H9 (cell line): ENCODE data around the gene MX1. TPM values are rescaled to one million over a fixed set of nuclear protein-coding genes. Genes with fewer than 3 reads are reported as not detected.

Experiments used
- DNase-seq: peaks from one replicate; pipeline ENCODE4 v3.0.0-alpha.2; 2017
- H2AFZ ChIP-seq: one replicate; pipeline ENCODE4 v1.6.1; 2013; ENCODE audit warnings: mild to moderate bottlenecking, low read length, control low read depth, moderate library complexity
- H2AK5ac ChIP-seq: 2 replicates; pipeline ENCODE4 v1.6.1; 2013; ENCODE audit warnings: low read length, control low read depth, mixed read lengths; ENCODE audit not compliant: insufficient read length
- H2BK120ac ChIP-seq: one replicate; pipeline ENCODE4 v1.6.1; 2013; ENCODE audit warnings: low read depth, mild to moderate bottlenecking, low read length, control low read depth, inconsistent platforms; ENCODE audit not compliant: poor library complexity, severe bottlenecking
- H2BK12ac ChIP-seq: 2 replicates; pipeline ENCODE4 v1.6.1; 2013; ENCODE audit warnings: low read length, control low read depth, mixed read lengths, low read depth; ENCODE audit not compliant: insufficient read length
- H2BK15ac ChIP-seq: 2 replicates; pipeline ENCODE4 v1.6.1; 2013; ENCODE audit warnings: low read depth, low read length, control low read depth
- H2BK20ac ChIP-seq: one replicate; pipeline ENCODE4 v1.6.1; 2013; ENCODE audit warnings: low read depth, mild to moderate bottlenecking, low read length, control low read depth, inconsistent platforms; ENCODE audit not compliant: poor library complexity, severe bottlenecking
- H2BK5ac ChIP-seq: 2 replicates; pipeline ENCODE4 v1.6.1; 2013; ENCODE audit warnings: low read length, control low read depth, mixed read lengths; ENCODE audit not compliant: insufficient read length
- H3K14ac ChIP-seq: 2 replicates; pipeline ENCODE4 v1.6.1; 2013; ENCODE audit warnings: low read length, control low read depth; ENCODE audit not compliant: insufficient read depth
- H3K18ac ChIP-seq: 2 replicates; pipeline ENCODE4 v1.6.1; 2013; ENCODE audit warnings: low read depth, mild to moderate bottlenecking, mixed read lengths, low read length, control low read depth; ENCODE audit not compliant: insufficient read length
- H3K23ac ChIP-seq: 2 replicates; pipeline ENCODE4 v1.6.1; 2013; ENCODE audit warnings: low read length, control low read depth, mixed read lengths, low read depth; ENCODE audit not compliant: insufficient read length
- H3K23me2 ChIP-seq: 2 replicates; pipeline ENCODE4 v1.6.1; 2013; ENCODE audit warnings: low read depth, mild to moderate bottlenecking, mixed read lengths, low read length, control low read depth; ENCODE audit not compliant: insufficient read length, poor library complexity, severe bottlenecking
- H3K27ac ChIP-seq: 2 replicates; pipeline ENCODE4 v1.5.1; 2013; ENCODE audit warnings: low read length, control low read depth, mixed read lengths, low read depth; ENCODE audit not compliant: insufficient read length
- H3K27me3 ChIP-seq: 2 replicates; pipeline ENCODE4 v1.6.1; 2013; ENCODE audit warnings: low read length, control low read depth, inconsistent platforms; ENCODE audit not compliant: insufficient read depth
- H3K4ac ChIP-seq: 2 replicates; pipeline ENCODE4 v1.6.1; 2013; ENCODE audit warnings: low read depth, mild to moderate bottlenecking, control low read depth, inconsistent platforms, low read length, moderate library complexity
- H3K4me1 ChIP-seq: 2 replicates; pipeline ENCODE4 v1.6.1; 2013; ENCODE audit warnings: low read length, control low read depth, inconsistent platforms; ENCODE audit not compliant: insufficient read depth
- H3K4me2 ChIP-seq: 2 replicates; pipeline ENCODE4 v1.6.1; 2013; ENCODE audit warnings: low read length, control low read depth, mixed read lengths; ENCODE audit not compliant: insufficient read length, insufficient read depth
- H3K56ac ChIP-seq: 2 replicates; pipeline ENCODE4 v1.6.1; 2013; ENCODE audit warnings: low read depth, mild to moderate bottlenecking, mixed read lengths, low read length, control low read depth; ENCODE audit not compliant: insufficient read length
- H3K79me1 ChIP-seq: 2 replicates; pipeline ENCODE4 v1.6.1; 2013; ENCODE audit warnings: low read depth, mild to moderate bottlenecking, moderate library complexity, low read length, control low read depth, inconsistent platforms; ENCODE audit not compliant: insufficient read depth, poor library complexity, severe bottlenecking
- H3K79me2 ChIP-seq: 2 replicates; pipeline ENCODE4 v1.6.1; 2013; ENCODE audit warnings: low read length, control low read depth, inconsistent platforms; ENCODE audit not compliant: insufficient read depth
- H3K9ac ChIP-seq: 2 replicates; pipeline ENCODE4 v1.6.1; 2013; ENCODE audit warnings: low read length, control low read depth, mixed read lengths; ENCODE audit not compliant: insufficient read length; ENCODE audit errors: extremely low read depth
- H3K9me3 ChIP-seq: one replicate; pipeline ENCODE4 v1.6.1; 2013; ENCODE audit warnings: low read depth, low read length, inconsistent platforms; ENCODE audit not compliant: control insufficient read depth
- H3T11ph ChIP-seq: one replicate; pipeline ENCODE4 v1.6.1; 2013; ENCODE audit warnings: mild to moderate bottlenecking, low read length, control low read depth, inconsistent platforms
- H4K20me1 ChIP-seq: one replicate; pipeline ENCODE4 v1.6.1; 2013; ENCODE audit not compliant: control insufficient read depth, insufficient read length, insufficient read depth
- H4K5ac ChIP-seq: 2 replicates; pipeline ENCODE4 v1.6.1; 2013; ENCODE audit warnings: low read depth, mild to moderate bottlenecking, mixed read lengths, low read length, control low read depth; ENCODE audit not compliant: insufficient read length
- H4K8ac ChIP-seq: replicated peaks from 2 replicates; pipeline ENCODE4 v1.6.1; 2013; ENCODE audit warnings: low read length, control low read depth, mixed read lengths, low read depth; ENCODE audit not compliant: insufficient read length
- H4K91ac ChIP-seq: 2 replicates; pipeline ENCODE4 v1.6.1; 2013; ENCODE audit warnings: low read depth, mild to moderate bottlenecking, moderate library complexity, mixed read lengths, low read length, control low read depth; ENCODE audit not compliant: insufficient read length
- H3K27ac Mint-ChIP-seq, 3 experiments: 2 replicates in 2 of 3; 3 replicates in 1 of 3; pipeline ENCODE4 v1.8.0; 2020 to 2021; ENCODE audit warnings: mixed read lengths in 3 of 3, mild to moderate bottlenecking in 1 of 3, moderate library complexity in 1 of 3
- H3K27me3 Mint-ChIP-seq: 2 replicates; pipeline ENCODE4 v1.8.0; 2021; ENCODE audit warnings: low read depth, mild to moderate bottlenecking, moderate library complexity, mixed read lengths
- H3K36me3 Mint-ChIP-seq, 3 experiments: 2 replicates in 2 of 3; 3 replicates in 1 of 3; pipeline ENCODE4 v1.8.0; 2020 to 2021; ENCODE audit warnings: low read depth in 3 of 3, mixed read lengths in 3 of 3; ENCODE audit not compliant: insufficient read depth in 1 of 3
- H3K4me1 Mint-ChIP-seq, 2 experiments: 2 replicates each; pipeline ENCODE4 v1.8.0; 2020; ENCODE audit warnings: mixed read lengths in 2 of 2
- H3K4me3 Mint-ChIP-seq, 2 experiments: 2 replicates in 1 of 2; 3 replicates in 1 of 2; pipeline ENCODE4 v1.8.0; 2020 to 2021; ENCODE audit warnings: mild to moderate bottlenecking in 2 of 2, mixed read lengths in 2 of 2, moderate library complexity in 1 of 2
- H3K9me3 Mint-ChIP-seq, 2 experiments: 2 replicates in 1 of 2; 3 replicates in 1 of 2; pipeline ENCODE4 v1.8.0; 2020; ENCODE audit warnings: mild to moderate bottlenecking in 2 of 2, mixed read lengths in 2 of 2, moderate library complexity in 1 of 2
- CTCF ChIP-seq: fragments of 200-600 bp; sonication (generic); conservative IDR thresholded peaks from 3 replicates; pipeline ENCODE4 v1.8.0; 2021; ENCODE audit warnings: antibody characterized with exemption, mild to moderate bottlenecking
- WGBS: extraction: QIAGEN DNeasy Blood & Tissue Kit; methylation state at CpG from one replicate; pipeline ENCODE4 v1.1.7; 2013; ENCODE audit warnings: missing lambda C conversion rate, low lambda C conversion rate, mixed read lengths; ENCODE audit not compliant: insufficient read length; ENCODE audit errors: extremely low coverage; 5-methylcytosine and 5-hydroxymethylcytosine counted together
- total RNA-seq: library from RNA; stranded (reverse); gene quantifications from 2 replicates; pipeline ENCODE4 v1.2.1, GENCODE V29; 2021

Gene MX1
- total RNA-seq, 1 experiment from 2014 or later, result 6.3 TPM

- Mint-ChIP-seq H3K27ac (no peak overlapping the region), H3K27me3 (no peaks in the 10 kb centered on the region), H3K9me3 (peaks cover 11% of the 10 kb centered on the region in 2 experiments), H3K4me3 (no peak overlapping the region), H3K4me1 (peaks cover 46% of the 10 kb centered on the region in 2 experiments), H3K36me3 (peaks cover 9 to 13% (median 13%) of the 10 kb centered on the region in 3 experiments)
- Histone ChIP-seq H3T11ph (no peak overlapping the region), H4K20me1 (no peaks in the 10 kb centered on the region), H3K27ac (no peak overlapping the region), H3K23me2 (no peaks in the 10 kb centered on the region), H3K23ac (no peak overlapping the region), H3K56ac (no peak overlapping the region), H2AK5ac (no peak overlapping the region), H3K4me1 (no peaks in the 10 kb centered on the region; the same call in 1 of the 2 replicates), H2BK5ac (no peak overlapping the region), H2AFZ (no peak overlapping the region), H3K9ac (no peak overlapping the region), H3K4me2 (no peak overlapping the region), H2BK12ac (no peak overlapping the region), H3K79me1 (no peaks in the 10 kb centered on the region), H4K5ac (no peak overlapping the region), H2BK120ac (no peak overlapping the region), H2BK15ac (no peak overlapping the region), H3K27me3 (no peaks in the 10 kb centered on the region), H3K79me2 (no peaks in the 10 kb centered on the region), H3K4ac (no peak overlapping the region), H2BK20ac (no peak overlapping the region), H3K9me3 (no peaks in the 10 kb centered on the region), H4K91ac (no peak overlapping the region), H4K8ac (no peak overlapping the region), H3K14ac (no peak overlapping the region; the same call in 1 of the 2 replicates), H3K18ac (no peak overlapping the region)
- no CpG with 5 or more reads among the region's 22 CpGs for WGBS
- no peak for DNase-seq
- TF ChIP-seq CTCF, result no peak
Measured at GRCh38 chr21:41458559-41458958, 32.5 kb downstream of the MX1 start.
